HG03175 (cell line): Measurements from ENCODE around the gene ETV6.

Experiments
- ATAC-seq: cut with Tn5 transposase; IDR thresholded peaks from one replicate; pipeline ENCODE4 v1.9.1; 2021; ENCODE audit warnings: mild to moderate bottlenecking, moderate library complexity; ENCODE audit not compliant: unreplicated experiment

The ETV6 gene

GRCh38 chr12:11755302-11755930, 105.9 kb downstream of the ETV6 start:
- no peak for ATAC-seq

GRCh38 chr12:11756022-11756421, 106.5 kb downstream of the ETV6 start:
- no peak for ATAC-seq

- no peak for ATAC-seq
Observed at GRCh38 chr12:11756523-11756922, 107.0 kb downstream of the ETV6 start.

GRCh38 chr12:11757095-11757494, 107.6 kb downstream of the ETV6 start:
- ATAC-seq: no peak

- no peak for ATAC-seq
Observed at GRCh38 chr12:11757531-11757930, 108.1 kb downstream of the ETV6 start.

- ATAC-seq: no peak
Observed at GRCh38 chr12:11758087-11758486, 108.6 kb downstream of the ETV6 start.

GRCh38 chr12:11758510-11759493, 109.3 kb downstream of the ETV6 start:
- ATAC-seq: peak; percentile 41

GRCh38 chr12:11759494-11759878, 110.0 kb downstream of the ETV6 start:
- no peak for ATAC-seq

GRCh38 chr12:11759899-11760298, 110.4 kb downstream of the ETV6 start:
- no peak for ATAC-seq

GRCh38 chr12:11761869-11762567, 112.5 kb downstream of the ETV6 start:
- ATAC-seq: peak; percentile 45

- ATAC-seq: no peak
Observed at GRCh38 chr12:11762723-11763326, 113.4 kb downstream of the ETV6 start.

- ATAC-seq: no peak
Observed at GRCh38 chr12:11763760-11764520, 114.5 kb downstream of the ETV6 start.

- ATAC-seq: no peak
Observed at GRCh38 chr12:11764837-11765236, 115.4 kb downstream of the ETV6 start.

GRCh38 chr12:11765421-11765816, 115.9 kb downstream of the ETV6 start:
- no peak for ATAC-seq

- ATAC-seq: peak; percentile 76
Observed at GRCh38 chr12:11765817-11766794, 116.6 kb downstream of the ETV6 start.

GRCh38 chr12:11767029-11767724, 117.7 kb downstream of the ETV6 start:
- ATAC-seq: no peak

- no peak for ATAC-seq
Observed at GRCh38 chr12:11767798-11768197, 118.3 kb downstream of the ETV6 start.

GRCh38 chr12:11768233-11768965, 118.9 kb downstream of the ETV6 start:
- ATAC-seq: no peak
